Measurements from ENCODE around the gene LDLRAD4.

Gene LDLRAD4

GRCh38 chr18:13518382-13518781, 299.8 kb downstream of the LDLRAD4 start:
- no peak for DNase-seq (ENCODE audit: low read depth)

GRCh38 chr18:13520306-13520705, 301.7 kb downstream of the LDLRAD4 start:
- DNase-seq (ENCODE audit: low read depth), result no peak

GRCh38 chr18:13520741-13521140, 302.2 kb downstream of the LDLRAD4 start:
- no peak for DNase-seq (ENCODE audit: low read depth)

- no peak for DNase-seq (ENCODE audit: low read depth)
Observed at GRCh38 chr18:13521418-13521817, 302.9 kb downstream of the LDLRAD4 start.

GRCh38 chr18:13522256-13522655, 303.7 kb downstream of the LDLRAD4 start:
- no peak for DNase-seq (ENCODE audit: low read depth)

GRCh38 chr18:13522861-13523660, 304.5 kb downstream of the LDLRAD4 start:
- DNase-seq (ENCODE audit: low read depth), result no peak

- no peak for DNase-seq (ENCODE audit: low read depth)
Observed at GRCh38 chr18:13524054-13524453, 305.5 kb downstream of the LDLRAD4 start.

- DNase-seq (ENCODE audit: low read depth), result no peak
Observed at GRCh38 chr18:13524811-13525210, 306.3 kb downstream of the LDLRAD4 start.

- no peak for DNase-seq (ENCODE audit: low read depth)
Observed at GRCh38 chr18:13525381-13526029, 306.9 kb downstream of the LDLRAD4 start.

- DNase-seq (ENCODE audit: low read depth), result no peak
Observed at GRCh38 chr18:13526519-13526918, 308.0 kb downstream of the LDLRAD4 start.

- DNase-seq (ENCODE audit: low read depth), result no peak
Observed at GRCh38 chr18:13527256-13527655, 308.7 kb downstream of the LDLRAD4 start.

GRCh38 chr18:13527730-13528129, 309.2 kb downstream of the LDLRAD4 start:
- no peak for DNase-seq (ENCODE audit: low read depth)

GRCh38 chr18:13528739-13529392, 310.3 kb downstream of the LDLRAD4 start:
- no peak for DNase-seq (ENCODE audit: low read depth)

GRCh38 chr18:13530033-13530878, 311.7 kb downstream of the LDLRAD4 start:
- no peak for DNase-seq (ENCODE audit: low read depth)

GRCh38 chr18:13530879-13531387, 312.4 kb downstream of the LDLRAD4 start:
- no peak for DNase-seq (ENCODE audit: low read depth)

- no peak for DNase-seq (ENCODE audit: low read depth)
Observed at GRCh38 chr18:13531681-13532325, 313.2 kb downstream of the LDLRAD4 start.

- no peak for DNase-seq (ENCODE audit: low read depth)
Observed at GRCh38 chr18:13532406-13533075, 314.0 kb downstream of the LDLRAD4 start.

- no peak for DNase-seq (ENCODE audit: low read depth)
Observed at GRCh38 chr18:13534631-13535030, 316.1 kb downstream of the LDLRAD4 start.

- DNase-seq (ENCODE audit: low read depth), result no peak
Observed at GRCh38 chr18:13536578-13536977, 318.0 kb downstream of the LDLRAD4 start.

GRCh38 chr18:13537022-13537780, 318.6 kb downstream of the LDLRAD4 start:
- DNase-seq (ENCODE audit: low read depth), result no peak
